SK-N-SH (cell line): Measurements from ENCODE around the gene TBC1D5. TPM values are rescaled to one million over a fixed set of nuclear protein-coding genes. Genes with fewer than 3 reads are reported as not detected.

Experiments
- CTCF ChIA-PET: fragments of 300-600, 350-600 bp; formaldehyde crosslinking; extraction: SDS; loops from one replicate; lab custom pipeline; 2021; lab: Yijun Ruan, JAX
- POLR2A ChIA-PET: fragments of 350-600 bp; sonication (Branson Sonifier 250); formaldehyde crosslinking; extraction: SDS; loops from one replicate; lab custom pipeline; 2020; ENCODE audit warnings: antibody characterized with exemption, inconsistent platforms; lab: Yijun Ruan, JAX
- DNase-seq: peaks from one replicate; pipeline ENCODE4 v3.0.0; 2012
- H2AFZ ChIP-seq: fragments of 200-600 bp; sonication (generic); 2 replicates; pipeline ENCODE4 v1.8.1; 2016; ENCODE audit warnings: antibody characterized with exemption, mild to moderate bottlenecking, low read depth
- H3F3A ChIP-seq: fragments of 200-600 bp; sonication (generic); replicated peaks from 2 replicates; pipeline ENCODE3; 2016; ENCODE audit warnings: antibody characterized with exemption, mild to moderate bottlenecking; ENCODE audit not compliant: insufficient read depth
- H3K27ac ChIP-seq, 2 experiments: fragments of 200-500 bp in 1 of 2; fragments of 200-600 bp in 1 of 2; sonication (Bioruptor generic) in 1 of 2; sonication (generic), shearing (Covaris generic) in 1 of 2; 2 replicates each; pipeline versions ENCODE4 v1.5.1 to v1.6.1; 2014 to 2016; ENCODE audit warnings: low read depth in 2 of 2, inconsistent platforms in 1 of 2, low read length in 1 of 2, mild to moderate bottlenecking in 1 of 2, mixed read lengths in 1 of 2
- H3K27me3 ChIP-seq: fragments of 200-600 bp; sonication (generic), shearing (Covaris generic); 2 replicates; pipeline ENCODE4 v1.6.1; 2016; ENCODE audit warnings: mixed run types; ENCODE audit not compliant: insufficient read depth
- H3K36me3 ChIP-seq, 2 experiments: fragments of 200-500 bp in 1 of 2; fragments of 200-600 bp in 1 of 2; sonication (Bioruptor generic) in 1 of 2; sonication (generic) in 1 of 2; replicated peaks in 1 of 2; 2 replicates each; pipeline versions ENCODE3 to v1.5.1; 2014 to 2016; ENCODE audit warnings: low read length in 1 of 2, mild to moderate bottlenecking in 1 of 2; ENCODE audit not compliant: insufficient read depth in 2 of 2, control insufficient read depth in 1 of 2
- H3K4me1 ChIP-seq, 2 experiments: fragments of 200-500 bp in 1 of 2; fragments of 200-600 bp in 1 of 2; sonication (Bioruptor generic) in 1 of 2; sonication (generic), shearing (Covaris generic) in 1 of 2; 2 replicates each; pipeline versions ENCODE4 v1.5.1 to v1.6.1; 2014 to 2016; ENCODE audit warnings: low read depth in 1 of 2, low read length in 1 of 2, mixed run types in 1 of 2; ENCODE audit not compliant: insufficient read depth in 2 of 2, control insufficient read depth in 1 of 2
- H3K4me2 ChIP-seq: fragments of 200-600 bp; sonication (generic), shearing (Covaris generic); 2 replicates; pipeline ENCODE4 v1.6.1; 2017; ENCODE audit warnings: mixed run types
- H3K4me3 ChIP-seq, 2 experiments: fragments of 200-500 bp in 1 of 2; fragments of 200-600 bp in 1 of 2; sonication (Bioruptor generic) in 1 of 2; sonication (generic), shearing (Covaris generic) in 1 of 2; 2 replicates each; pipeline versions ENCODE4 v1.5.1 to v1.8.1; 2014 to 2016; ENCODE audit warnings: low read depth in 2 of 2, inconsistent platforms in 1 of 2, low read length in 1 of 2, mild to moderate bottlenecking in 1 of 2, mixed read lengths in 1 of 2, moderate library complexity in 1 of 2
- H3K79me2 ChIP-seq: fragments of 200-600 bp; sonication (generic); 2 replicates; pipeline ENCODE4 v1.8.1; 2017; ENCODE audit warnings: mild to moderate bottlenecking; ENCODE audit not compliant: insufficient read depth
- H3K9ac ChIP-seq: fragments of 200-600 bp; sonication (generic); 2 replicates; pipeline ENCODE4 v1.6.1; 2017; ENCODE audit warnings: mixed run types
- H3K9me2 ChIP-seq: fragments of 200-600 bp; sonication (generic); 2 replicates; pipeline ENCODE4 v1.6.1; 2017; ENCODE audit warnings: mixed run types
- H3K9me3 ChIP-seq: fragments of 200-600 bp; sonication (generic); 2 replicates; pipeline ENCODE4 v1.6.1; 2017; ENCODE audit warnings: mixed run types, mild to moderate bottlenecking, moderate library complexity
- H4K20me1 ChIP-seq: fragments of 200-600 bp; sonication (generic); 2 replicates; pipeline ENCODE4 v1.6.1; 2017; ENCODE audit warnings: mild to moderate bottlenecking, mixed run types; ENCODE audit not compliant: insufficient read depth
- EZH2phosphoT487 ChIP-seq: fragments of 200-600 bp; sonication (generic); IDR thresholded peaks from 2 replicates; pipeline ENCODE4 v1.6.1; 2017; ENCODE audit warnings: low read depth, mixed run types, mild to moderate bottlenecking, antibody characterized with exemption, moderate library complexity, borderline replicate concordance
- GATA2 ChIP-seq: sonication (generic); formaldehyde crosslinking; IDR thresholded peaks from 2 replicates; pipeline ENCODE4 v1.5.0; 2020; ENCODE audit warnings: mild to moderate bottlenecking, missing genetic modification reagents
- JUND ChIP-seq: IDR thresholded peaks from 2 replicates; pipeline ENCODE4 v1.4.0; 2012
- MAX ChIP-seq: IDR thresholded peaks from 2 replicates; pipeline ENCODE4 v1.4.0; 2012; ENCODE audit warnings: low read depth
- MXI1 ChIP-seq: IDR thresholded peaks from 2 replicates; pipeline ENCODE4 v1.6.1; 2012; ENCODE audit warnings: mild to moderate bottlenecking, low read depth, low read length, improper control_type of control experiment
- NRF1 ChIP-seq: IDR thresholded peaks from 2 replicates; pipeline ENCODE4 v1.6.1; 2012; ENCODE audit warnings: low read depth, mild to moderate bottlenecking, low read length
- PBX3 ChIP-seq: IDR thresholded peaks from 2 replicates; pipeline ENCODE4; 2012
- POLR2AphosphoS5 ChIP-seq: IDR thresholded peaks from 2 replicates; pipeline ENCODE4 v1.6.1; 2012; ENCODE audit warnings: low read depth, low read length
- SIN3A ChIP-seq: IDR thresholded peaks from 2 replicates; pipeline ENCODE4 v1.6.1; 2012; ENCODE audit warnings: low read depth, mild to moderate bottlenecking, low read length, moderate library complexity, borderline replicate concordance
- SMC3 ChIP-seq: IDR thresholded peaks from 2 replicates; pipeline ENCODE4 v1.6.1; 2012; ENCODE audit warnings: low read depth, low read length, improper control_type of control experiment
- TCF12 ChIP-seq: IDR thresholded peaks from 2 replicates; pipeline ENCODE4 v1.4.0; 2012
- USF1 ChIP-seq: IDR thresholded peaks from 2 replicates; pipeline ENCODE4 v1.4.0; 2012; ENCODE audit warnings: low read depth, borderline replicate concordance
- WGBS: methylation state at CpG from one replicate; pipeline ENCODE4 v1.1.6; 2017; ENCODE audit warnings: low lambda C conversion rate; 5-methylcytosine and 5-hydroxymethylcytosine counted together
- polyA plus RNA-seq, 3 experiments: library from polyadenylated mRNA; depleted of rRNA; stranded (reverse); fragments of >200 nt; gene quantifications; 2 replicates each; pipeline ENCODE4 v1.2.3, GENCODE V29; 2012

Gene TBC1D5
- polyA plus RNA-seq, 1 of the 3 experiments (the other 2 are of a cell fraction) = 19.5 TPM

DNA sequence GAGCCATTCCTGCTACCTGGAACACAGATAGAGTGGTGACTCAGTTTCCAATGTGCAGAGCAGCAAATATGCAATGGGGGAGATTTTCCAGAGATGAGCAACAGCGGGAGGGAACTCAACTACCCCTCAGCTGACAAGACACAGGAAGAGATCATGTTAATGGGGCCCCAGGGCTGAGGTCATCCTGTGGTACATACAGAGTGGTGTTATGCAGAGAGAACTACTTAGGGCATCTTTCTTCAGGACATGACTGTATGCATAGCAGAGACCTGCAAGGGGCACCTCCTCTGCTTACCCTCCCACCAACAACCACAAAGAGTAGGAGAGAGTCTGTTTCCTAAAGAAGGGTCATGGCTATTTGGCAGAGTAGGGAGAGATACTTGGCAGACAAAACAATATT, 6.8 kb upstream of the TBC1D5 start:
- H3K9ac ChIP-seq = no peak overlapping the region
- H3K9me3 ChIP-seq = no peaks in the 10 kb centered on the region
- no peaks in the 10 kb centered on the region for H3K9me2 ChIP-seq
- no peaks in the 10 kb centered on the region for H3F3A ChIP-seq
- no peaks in the 10 kb centered on the region; a peak in 1 of 4 replicates for H3K4me1 ChIP-seq
- H3K79me2 ChIP-seq = no peaks in the 10 kb centered on the region
- H3K4me2 ChIP-seq = no peak overlapping the region
- H3K27me3 ChIP-seq = no peaks in the 10 kb centered on the region
- no peak overlapping the region for H3K27ac ChIP-seq
- 83% methylated on average over 1 of the region's 1 CpG for WGBS
- CTCF ChIA-PET = interaction anchor here (0.8 kb wide), 1 partner anchor 104 kb away, joined by 3 read pairs; no protein-coding TSS in a partner anchor
- H3K36me3 ChIP-seq = no peaks in the 10 kb centered on the region
- TF ChIP-seq SMC3 (no peak), TCF12 (no peak), EZH2phosphoT487 (no peak), NRF1 (no peak)
- H2AFZ ChIP-seq = no peak overlapping the region
- H4K20me1 ChIP-seq = no peaks in the 10 kb centered on the region
- POLR2A ChIA-PET = no interaction called here
- H3K4me3 ChIP-seq = no peak overlapping the region
- no peak for DNase-seq

- H3K4me3 ChIP-seq = no peak overlapping the region
- TF ChIP-seq GATA2 (CRISPR knock-in tag) (no peak), MAX (no peak), SMC3 (no peak), SIN3A (no peak), PBX3 (no peak)
- H3K4me1 ChIP-seq = peaks cover 0 to 7% of the 10 kb centered on the region in 2 experiments; a peak in 2 of 4 replicates
- ChIA-PET CTCF (no interaction called here), POLR2A (no interaction called here)
- H3K27ac ChIP-seq = no peak overlapping the region
- H3K9me2 ChIP-seq = no peaks in the 10 kb centered on the region
- no peak for DNase-seq
- no peaks in the 10 kb centered on the region for H4K20me1 ChIP-seq
- peaks cover 2% of the 10 kb centered on the region for H3F3A ChIP-seq
- no peaks in the 10 kb centered on the region for H3K79me2 ChIP-seq
- H3K27me3 ChIP-seq = no peaks in the 10 kb centered on the region
- 73% methylated on average over 6 of the region's 6 CpGs for WGBS
- no peaks in the 10 kb centered on the region for H3K9me3 ChIP-seq
- H3K4me2 ChIP-seq = no peak overlapping the region
- no peak overlapping the region for H2AFZ ChIP-seq
- no peak overlapping the region for H3K9ac ChIP-seq
- no peaks in the 10 kb centered on the region for H3K36me3 ChIP-seq
These were observed 5.4 kb upstream of the TBC1D5 start for GRCh38 chr3:17747890-17748247.

DNA sequence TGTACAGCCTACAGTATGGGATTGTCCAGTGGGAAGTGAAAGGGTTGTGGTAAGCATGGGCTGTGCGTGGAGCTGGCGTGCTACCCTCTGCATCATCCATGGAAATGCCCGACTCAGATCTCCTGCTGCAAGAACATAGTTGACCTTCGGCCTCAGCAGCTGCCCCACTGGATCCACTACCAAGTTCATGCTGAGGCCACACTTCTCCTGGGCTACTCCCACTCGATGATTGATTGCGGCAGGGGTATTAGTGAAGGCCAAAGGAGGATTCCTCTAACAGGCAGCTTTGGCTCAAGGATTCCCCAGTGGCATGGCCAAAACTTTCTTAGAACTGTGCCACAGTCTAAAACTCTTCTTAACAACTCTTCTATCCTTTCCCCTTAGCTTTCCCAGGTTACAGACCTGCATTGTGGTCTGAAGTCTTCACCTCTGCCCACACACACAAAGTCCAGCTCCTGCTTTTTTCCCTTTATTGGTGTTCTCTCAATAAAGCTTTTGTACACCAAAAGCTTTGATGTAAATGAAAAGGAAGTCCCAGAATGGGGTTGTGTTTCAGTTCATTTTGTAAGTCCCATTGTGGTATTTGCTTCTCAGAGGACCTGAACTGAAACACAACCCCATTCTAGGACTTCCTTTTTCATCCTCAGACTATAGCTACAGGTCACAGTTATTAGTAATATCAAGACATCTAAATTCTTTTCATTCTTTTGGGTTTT, 4.9 kb upstream of the TBC1D5 start:
- Histone ChIP-seq H3K27me3 (no peaks in the 10 kb centered on the region), H3K27ac (no peak overlapping the region), H3K4me2 (no peak overlapping the region), H3K9ac (no peak overlapping the region), H2AFZ (no peak overlapping the region), H3K9me3 (no peaks in the 10 kb centered on the region), H3K4me3 (no peak overlapping the region), H3K4me1 (peaks cover 0 to 8% of the 10 kb centered on the region in 2 experiments; a peak in 2 of 4 replicates), H3K9me2 (no peaks in the 10 kb centered on the region), H3K79me2 (no peaks in the 10 kb centered on the region), H3K36me3 (no peaks in the 10 kb centered on the region), H3F3A (peaks cover 3% of the 10 kb centered on the region), H4K20me1 (no peaks in the 10 kb centered on the region)
- POLR2A ChIA-PET = no interaction called here
- CTCF ChIA-PET = interaction anchor here (1.0 kb wide), 1 partner anchor 317 kb away, joined by 3 read pairs; no protein-coding TSS in a partner anchor
- no peak for TF ChIP-seq POLR2AphosphoS5
- TF ChIP-seq JUND = no peak
- TF ChIP-seq GATA2 (CRISPR knock-in tag) = no peak
- no peak for TF ChIP-seq USF1
- TF ChIP-seq MXI1 = no peak
- no peak for TF ChIP-seq SMC3
- WGBS = 96% methylated on average over 4 of the region's 6 CpGs
- no peak for DNase-seq
